Stomach (tissue), 4 donors: Measurements from ENCODE around the gene SEC14L6.
"Not testable (repeated sequence)": the region's sequence is repeated elsewhere in the genome, so short reads cannot be mapped to it uniquely, and the experiment has no call there.

ENCODE experiments used
- CTCF ChIP-seq, 7 experiments: fragments of 450-650 bp in 4 of 7; fragments of 200-600 bp in 3 of 7; sonication (generic) in 3 of 7; IDR thresholded peaks; one replicate each; pipeline ENCODE4 v1.5.1; 2016 to 2019; ENCODE audit warnings: antibody characterized with exemption in 7 of 7, control low read depth in 2 of 7, mild to moderate bottlenecking in 1 of 7
- EP300 ChIP-seq: sonication (generic); formaldehyde crosslinking; IDR thresholded peaks from one replicate; pipeline ENCODE4 v1.6.1; 2017; ENCODE audit warnings: antibody characterized with exemption
- POLR2A ChIP-seq, 4 donors: fragments of 450-650 bp; IDR thresholded peaks; one replicate each; pipeline ENCODE4 v1.6.1; 2016; ENCODE audit warnings: antibody characterized with exemption in 4 of 4, control low read depth in 2 of 4, mild to moderate bottlenecking in 1 of 4, moderate library complexity in 1 of 4
- POLR2AphosphoS5 ChIP-seq, 3 donors: sonication (generic); formaldehyde crosslinking; IDR thresholded peaks; one replicate each; pipeline ENCODE4 v1.6.1; 2016; ENCODE audit warnings: antibody characterized with exemption in 3 of 3

DNA sequence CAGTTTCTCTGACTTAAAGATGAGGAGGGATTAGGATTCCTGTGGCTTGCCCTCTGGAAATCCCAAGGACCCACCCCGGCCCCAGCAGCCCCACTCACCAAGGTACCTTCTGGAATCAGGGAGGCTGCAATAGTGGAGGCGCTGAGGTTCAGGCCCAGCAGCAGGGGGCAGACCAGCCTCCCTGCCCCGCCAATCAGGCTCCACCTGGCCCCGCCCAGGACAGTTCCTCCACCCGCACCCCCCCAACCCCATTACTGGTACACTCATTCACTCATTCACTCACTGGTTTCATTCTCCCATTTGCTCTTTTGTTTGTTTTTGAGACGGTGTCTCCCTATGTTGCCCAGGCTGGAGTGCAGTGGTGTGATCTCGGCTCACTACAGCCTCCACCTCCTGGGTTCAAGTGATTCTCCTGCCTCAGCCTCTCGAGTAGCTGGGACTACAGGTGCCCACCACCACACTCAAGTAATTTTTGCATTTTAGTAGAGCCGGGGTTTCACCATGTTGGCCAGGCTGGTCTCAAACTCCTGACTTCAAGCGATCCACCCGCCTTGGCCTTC is 14.2 kb upstream of the SEC14L6 start:
- not testable (repeated sequence) for TF ChIP-seq CTCF (IDR thresholded peaks at IDR 0.05); POLR2A (IDR thresholded peaks at IDR 0.05); POLR2AphosphoS5 (IDR thresholded peaks at IDR 0.05); EP300
